HepG2 (cell line): ENCODE measurements around the gene RAPGEF5.

Experiments used
- CHD2 ChIP-seq: IDR thresholded peaks from 2 replicates; pipeline ENCODE4 v1.6.1; 2011; ENCODE audit warnings: low read depth, low read length, improper control_type of control experiment
- ELK4 ChIP-seq: sonication (generic); formaldehyde crosslinking; IDR thresholded peaks from 2 replicates; pipeline ENCODE4 v1.9.0; 2021; ENCODE audit warnings: missing genetic modification reagents, borderline replicate concordance
- GABPA ChIP-seq, 2 experiments: IDR thresholded peaks; 2 replicates each; pipeline ENCODE4 v1.6.1; 2011 to 2016; ENCODE audit warnings: low read depth in 2 of 2, low read length in 1 of 2, missing biosample characterization in 1 of 2, missing genetic modification characterization in 1 of 2
- HDAC6 ChIP-seq: fragments of 200-600 bp; sonication (generic); IDR thresholded peaks from 2 replicates; pipeline ENCODE4 v1.7.0; 2017; ENCODE audit warnings: mild to moderate bottlenecking, antibody characterized with exemption, low read length, low read depth
- IRF2 ChIP-seq: IDR thresholded peaks from 2 replicates; pipeline ENCODE4 v1.6.1; 2018; ENCODE audit warnings: missing genetic modification reagents, missing compliant biosample characterization
- SETDB1 ChIP-seq: sonication (generic); formaldehyde crosslinking; IDR thresholded peaks from 2 replicates; pipeline ENCODE4 v1.5.1; 2020; ENCODE audit warnings: missing genetic modification reagents, mild to moderate bottlenecking, borderline replicate concordance
- SMC3 ChIP-seq: IDR thresholded peaks from 2 replicates; pipeline ENCODE4 v1.6.1; 2011; ENCODE audit warnings: low read length, improper control_type of control experiment
- ZMYM2 ChIP-seq: sonication (generic); formaldehyde crosslinking; IDR thresholded peaks from 2 replicates; pipeline ENCODE4 v1.8.0; 2022; ENCODE audit warnings: mild to moderate bottlenecking, missing genetic modification reagents
- ZNF10 ChIP-seq: sonication (generic); formaldehyde crosslinking; IDR thresholded peaks from 2 replicates; pipeline ENCODE4 v1.4.0; 2020; ENCODE audit warnings: mild to moderate bottlenecking, low read depth, missing genetic modification reagents, borderline replicate concordance
- ZNF17 ChIP-seq: sonication (generic); formaldehyde crosslinking; IDR thresholded peaks from 2 replicates; pipeline ENCODE4 v1.5.0; 2020; ENCODE audit warnings: mild to moderate bottlenecking, missing genetic modification reagents
- TF ChIP-seq, protein P1 (sequence below): sonication (generic); formaldehyde crosslinking; IDR thresholded peaks from 2 replicates; pipeline ENCODE4 v1.8.0; 2022; ENCODE audit warnings: missing genetic modification reagents, low read depth, mild to moderate bottlenecking, borderline replicate concordance
- TF ChIP-seq, protein P2 (sequence below): sonication (generic); formaldehyde crosslinking; IDR thresholded peaks from 2 replicates; pipeline ENCODE4 v1.5.0; 2020; ENCODE audit warnings: mild to moderate bottlenecking, missing genetic modification reagents, moderate library complexity

DNA sequence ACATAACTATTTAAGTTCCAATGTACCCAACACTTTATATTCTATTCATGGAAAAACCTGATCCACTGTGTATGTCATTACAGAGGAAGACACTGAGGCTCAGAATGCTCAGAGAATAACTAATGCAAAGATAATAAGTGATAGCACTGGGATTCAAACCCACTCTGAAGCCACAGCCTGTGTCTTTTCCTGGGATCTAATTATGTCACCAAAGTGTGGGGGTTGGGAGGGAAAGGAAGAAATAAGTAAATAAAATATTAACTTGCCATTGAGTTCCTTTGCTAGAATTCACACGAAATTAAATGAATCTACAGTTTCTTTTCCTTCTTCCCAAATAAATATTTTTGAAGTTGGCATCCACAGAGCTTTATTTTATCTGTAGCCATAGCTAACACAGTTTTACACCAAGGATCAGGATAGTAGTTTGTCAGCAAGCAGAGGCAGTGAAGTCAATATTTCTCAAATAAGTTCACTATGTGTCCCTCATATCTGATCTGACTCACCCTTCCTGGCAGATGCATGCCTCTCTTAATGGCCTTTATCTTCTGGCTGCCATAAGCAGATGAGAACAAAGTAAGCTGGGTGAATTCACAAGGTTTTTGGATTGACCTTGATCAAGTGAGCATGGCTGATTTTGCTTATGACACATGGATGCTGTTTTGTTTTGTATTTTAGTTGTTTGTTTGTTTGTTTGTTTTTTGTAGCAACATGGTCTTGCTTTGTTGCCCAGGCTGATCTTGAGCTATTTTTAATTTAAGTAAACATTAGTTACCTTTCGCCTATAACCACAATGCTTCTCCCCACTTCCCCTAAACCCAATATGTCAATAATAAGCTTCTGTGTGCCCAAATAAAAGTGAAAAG is 6.3 kb downstream of the RAPGEF5 start:
- TF ChIP-seq, protein P1, sequence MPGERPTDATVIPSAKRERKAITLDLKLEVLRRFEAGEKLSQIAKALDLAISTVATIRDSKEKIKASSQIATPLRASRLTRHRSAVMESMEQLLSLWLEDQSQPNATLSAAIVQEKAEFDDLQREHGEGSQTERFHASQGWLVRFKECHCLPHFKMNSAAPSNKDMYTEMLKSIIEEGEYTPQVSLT (CRISPR knock-in tag), result no peak
- TF ChIP-seq ELK4 (CRISPR knock-in tag) (no peak), SETDB1 (CRISPR knock-in tag) (no peak), SMC3 (no peak), ZNF10 (no peak), ZNF17 (CRISPR knock-in tag) (no peak), GABPA (IDR thresholded peaks at IDR 0.05; ENCODE audit: low read depth, low read length) (no peak), GABPA (CRISPR knock-in tag; IDR thresholded peaks at IDR 0.05; ENCODE audit: low read depth) (no peak), HDAC6 (no peak), IRF2 (no peak), CHD2 (no peak), ZMYM2 (CRISPR knock-in tag) (no peak)
- TF ChIP-seq, protein P2, sequence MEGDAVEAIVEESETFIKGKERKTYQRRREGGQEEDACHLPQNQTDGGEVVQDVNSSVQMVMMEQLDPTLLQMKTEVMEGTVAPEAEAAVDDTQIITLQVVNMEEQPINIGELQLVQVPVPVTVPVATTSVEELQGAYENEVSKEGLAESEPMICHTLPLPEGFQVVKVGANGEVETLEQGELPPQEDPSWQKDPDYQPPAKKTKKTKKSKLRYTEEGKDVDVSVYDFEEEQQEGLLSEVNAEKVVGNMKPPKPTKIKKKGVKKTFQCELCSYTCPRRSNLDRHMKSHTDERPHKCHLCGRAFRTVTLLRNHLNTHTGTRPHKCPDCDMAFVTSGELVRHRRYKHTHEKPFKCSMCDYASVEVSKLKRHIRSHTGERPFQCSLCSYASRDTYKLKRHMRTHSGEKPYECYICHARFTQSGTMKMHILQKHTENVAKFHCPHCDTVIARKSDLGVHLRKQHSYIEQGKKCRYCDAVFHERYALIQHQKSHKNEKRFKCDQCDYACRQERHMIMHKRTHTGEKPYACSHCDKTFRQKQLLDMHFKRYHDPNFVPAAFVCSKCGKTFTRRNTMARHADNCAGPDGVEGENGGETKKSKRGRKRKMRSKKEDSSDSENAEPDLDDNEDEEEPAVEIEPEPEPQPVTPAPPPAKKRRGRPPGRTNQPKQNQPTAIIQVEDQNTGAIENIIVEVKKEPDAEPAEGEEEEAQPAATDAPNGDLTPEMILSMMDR, result no peak
